Central memory CD4-positive, alpha-beta T cell (primary cell): ENCODE data around the gene CACNA1D.

ENCODE experiments used
- DNase-seq: peaks from one replicate; pipeline ENCODE4 v3.0.0; 2022

CACNA1D gene

DNA sequence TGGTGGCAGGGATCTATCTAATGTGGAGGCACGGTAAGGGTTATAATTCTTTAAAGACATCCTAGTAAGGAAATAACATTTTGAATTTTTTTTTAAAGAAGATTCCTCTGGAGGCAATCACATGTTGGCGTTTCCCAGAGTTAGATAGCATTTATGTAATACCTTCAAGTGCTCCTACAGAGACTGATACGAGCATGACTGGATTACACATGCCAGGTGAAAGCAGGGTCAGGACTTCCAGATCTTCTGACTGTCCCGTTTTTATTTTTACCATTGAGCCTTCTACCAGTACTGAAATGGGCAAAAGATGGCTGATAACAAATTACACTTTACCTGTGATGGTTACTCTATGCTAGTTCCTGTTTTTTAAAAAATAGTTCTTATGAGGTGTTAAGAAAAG, 365.8 kb downstream of the CACNA1D start:
- no peak for DNase-seq

GRCh38 chr3:53862241-53862640, 367.8 kb downstream of the CACNA1D start:
- no peak for DNase-seq

DNA sequence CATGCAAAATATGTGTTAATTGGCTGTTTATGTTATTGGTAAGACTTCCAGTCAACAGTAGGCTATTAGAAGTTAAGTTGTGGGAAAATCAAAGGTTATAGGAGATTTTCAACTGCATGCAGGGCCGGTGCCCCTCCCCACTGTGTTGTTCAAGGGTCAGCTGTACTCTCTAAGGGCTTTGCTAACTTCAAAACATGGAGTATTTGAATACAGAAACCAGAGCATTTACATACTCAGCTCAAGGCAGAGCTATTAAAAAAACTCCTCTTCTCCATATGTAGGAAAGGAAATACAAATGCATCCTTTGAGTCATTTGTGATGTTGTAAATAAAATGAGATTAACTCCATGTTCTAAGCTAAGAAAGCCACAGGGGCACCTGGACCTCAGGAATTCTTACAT, 368.7 kb downstream of the CACNA1D start:
- no peak for DNase-seq
